Neural cell (in vitro differentiated cells): ENCODE data around the gene LSM14A. TPM values are rescaled to one million over a fixed set of nuclear protein-coding genes. Genes with fewer than 3 reads are reported as not detected.

ENCODE experiments used
- H2AFZ ChIP-seq: fragments of 200-600, 300-800 bp; sonication (generic), shearing (Covaris generic); 2 replicates; pipeline ENCODE4 v1.6.0; 2014; ENCODE audit warnings: low read depth, mild to moderate bottlenecking, antibody characterized with exemption, low read length, moderate library complexity
- H3F3A ChIP-seq: fragments of 200-600 bp; shearing (Covaris generic); 2 replicates; pipeline ENCODE4 v1.6.1; 2016; ENCODE audit warnings: mild to moderate bottlenecking, moderate library complexity, mixed read lengths, antibody characterized with exemption, low read length; ENCODE audit not compliant: insufficient read depth, poor library complexity, severe bottlenecking
- H3K27ac ChIP-seq: fragments of 200-600, 300-800 bp; sonication (generic), shearing (Covaris generic); 2 replicates; pipeline ENCODE4 v1.5.1; 2014; ENCODE audit warnings: mild to moderate bottlenecking, low read length, moderate library complexity
- H3K27me3 ChIP-seq: fragments of 300-800, 200-600 bp; sonication (generic), shearing (Covaris generic); 2 replicates; pipeline ENCODE4 v1.6.0; 2014; ENCODE audit warnings: mild to moderate bottlenecking, low read depth, low read length, moderate library complexity; ENCODE audit not compliant: insufficient read depth
- H3K36me3 ChIP-seq: fragments of 300-800, 200-600 bp; sonication (generic), shearing (Covaris generic); 2 replicates; pipeline ENCODE4 v1.5.1; 2014; ENCODE audit warnings: mild to moderate bottlenecking, antibody characterized with exemption, low read length, moderate library complexity; ENCODE audit not compliant: insufficient read depth
- H3K4me2 ChIP-seq: fragments of 300-800, 200-600 bp; sonication (generic), shearing (Covaris generic); 2 replicates; pipeline ENCODE4 v1.6.0; 2014; ENCODE audit warnings: mild to moderate bottlenecking, low read length
- H3K4me3 ChIP-seq: fragments of 300-800, 200-600 bp; sonication (generic), shearing (Covaris generic); 2 replicates; pipeline ENCODE4 v1.5.1; 2014; ENCODE audit warnings: mild to moderate bottlenecking, low read length, moderate library complexity
- H3K79me2 ChIP-seq: fragments of 200-600 bp; shearing (Covaris generic); replicated peaks from 2 replicates; pipeline ENCODE4 v1.6.0; 2014; ENCODE audit warnings: mild to moderate bottlenecking, low read length, moderate library complexity; ENCODE audit not compliant: insufficient read depth
- H3K9ac ChIP-seq: fragments of 300-800, 200-600 bp; sonication (generic), shearing (Covaris generic); 2 replicates; pipeline ENCODE4 v1.6.1; 2016; ENCODE audit warnings: mild to moderate bottlenecking, low read length, mixed read lengths
- H3K9me2 ChIP-seq: fragments of 200-600 bp; shearing (Covaris generic); 2 replicates; pipeline ENCODE4 v1.6.1; 2016; ENCODE audit warnings: mild to moderate bottlenecking, low read length, mixed read lengths; ENCODE audit not compliant: insufficient read depth
- H3K9me3 ChIP-seq: fragments of 200-600, 300-800 bp; sonication (generic), shearing (Covaris generic); 2 replicates; pipeline ENCODE4 v1.6.1; 2016; ENCODE audit warnings: mild to moderate bottlenecking, mixed run types, low read length, moderate library complexity, mixed read lengths
- H4K20me1 ChIP-seq: fragments of 200-600 bp; shearing (Covaris generic); 2 replicates; pipeline ENCODE4 v1.6.1; 2016; ENCODE audit warnings: mild to moderate bottlenecking, mixed run types; ENCODE audit not compliant: insufficient read depth
- CTCF ChIP-seq: fragments of 450-650 bp; IDR thresholded peaks from 2 replicates; pipeline ENCODE4 v1.5.1; 2014; ENCODE audit warnings: antibody characterized with exemption, mild to moderate bottlenecking, moderate library complexity; ENCODE audit not compliant: poor library complexity, severe bottlenecking
- EP300 ChIP-seq: fragments of 450-650 bp; conservative IDR thresholded peaks from 2 replicates; pipeline ENCODE4 v1.6.1; 2014; ENCODE audit warnings: antibody characterized with exemption, mild to moderate bottlenecking, moderate library complexity; ENCODE audit not compliant: poor library complexity, severe bottlenecking
- EZH2 ChIP-seq: fragments of 200-600, 300-800 bp; shearing (Covaris generic), sonication (generic); IDR thresholded peaks from 2 replicates; pipeline ENCODE4 v1.6.1; 2014; ENCODE audit warnings: antibody characterized with exemption, low read length, borderline replicate concordance, mild to moderate bottlenecking; ENCODE audit not compliant: insufficient read depth, poor library complexity, severe bottlenecking
- MXI1 ChIP-seq: fragments of 450-650 bp; conservative IDR thresholded peaks from 2 replicates; pipeline ENCODE4 v1.6.1; 2014; ENCODE audit warnings: antibody characterized with exemption, mild to moderate bottlenecking; ENCODE audit not compliant: poor library complexity, severe bottlenecking
- POLR2AphosphoS5 ChIP-seq: IDR thresholded peaks from 2 replicates; pipeline ENCODE4 v1.6.1; 2012
- RAD21 ChIP-seq: fragments of 450-650 bp; conservative IDR thresholded peaks from 2 replicates; pipeline ENCODE4 v1.6.1; 2014; ENCODE audit warnings: antibody characterized with exemption, mild to moderate bottlenecking, moderate library complexity
- SMC3 ChIP-seq: fragments of 450-650 bp; conservative IDR thresholded peaks from 2 replicates; pipeline ENCODE4 v1.6.1; 2014; ENCODE audit warnings: antibody characterized with exemption, mild to moderate bottlenecking, moderate library complexity; ENCODE audit not compliant: poor library complexity
- TAF1 ChIP-seq: IDR thresholded peaks from 2 replicates; pipeline ENCODE4 v1.6.1; 2012; ENCODE audit warnings: low read depth
- polyA plus RNA-seq: library from polyadenylated mRNA; depleted of rRNA; stranded (reverse); fragments of >200 nt; gene quantifications from 2 replicates; pipeline ENCODE4 v1.2.3, GENCODE V29; 2014
- TF ChIP-seq, protein P1 (sequence below): IDR thresholded peaks from 2 replicates; pipeline ENCODE4 v1.6.1; 2012; ENCODE audit warnings: borderline replicate concordance

LSM14A gene
- polyA plus RNA-seq, 1 donor from 2014 or later: 104 TPM

- no peak overlapping the region for H3K4me2 ChIP-seq
- no peaks in the 10 kb centered on the region for H3K9me2 ChIP-seq
- TF ChIP-seq EZH2 (no peak), MXI1 (no peak)
- H3K4me3 ChIP-seq: no peak overlapping the region
- no peak overlapping the region for H2AFZ ChIP-seq
- no peak overlapping the region for H3K27ac ChIP-seq
- no peaks in the 10 kb centered on the region for H3K79me2 ChIP-seq
- no peaks in the 10 kb centered on the region for H4K20me1 ChIP-seq
- H3K9me3 ChIP-seq: no peaks in the 10 kb centered on the region
- no peaks in the 10 kb centered on the region for H3K27me3 ChIP-seq
- no peak overlapping the region for H3K9ac ChIP-seq
- no peaks in the 10 kb centered on the region for H3F3A ChIP-seq
- H3K36me3 ChIP-seq: peaks cover 6% of the 10 kb centered on the region
Measured at GRCh38 chr19:34209726-34210125, 37.4 kb downstream of the LSM14A start.

DNA sequence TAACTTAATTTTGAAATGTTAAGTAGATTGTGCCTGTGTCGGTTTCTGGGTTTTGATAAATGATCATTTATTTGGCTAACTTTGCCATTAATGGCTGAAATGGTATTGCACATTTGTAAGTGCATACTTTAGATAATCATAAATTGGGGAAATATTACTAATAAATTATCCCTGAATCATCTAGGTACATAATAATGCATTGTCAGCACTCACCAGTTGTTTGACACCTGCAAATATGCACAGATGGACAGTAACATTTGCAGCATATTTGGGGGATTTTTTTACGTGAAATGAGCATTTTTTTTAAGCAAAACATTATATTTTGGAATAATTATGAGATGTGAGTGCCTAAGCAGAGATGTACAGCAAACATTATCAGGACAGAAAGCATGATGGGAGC lies 41.0 kb downstream of the LSM14A start:
- no peaks in the 10 kb centered on the region for H4K20me1 ChIP-seq
- H3K9ac ChIP-seq: no peak overlapping the region
- H2AFZ ChIP-seq: no peak overlapping the region
- no peak overlapping the region for H3K4me3 ChIP-seq
- H3F3A ChIP-seq: no peaks in the 10 kb centered on the region
- no peak overlapping the region for H3K4me2 ChIP-seq
- no peak overlapping the region for H3K27ac ChIP-seq
- no peaks in the 10 kb centered on the region for H3K27me3 ChIP-seq
- TF ChIP-seq EZH2 (no peak), CTCF (no peak), TAF1 (no peak), MXI1 (no peak), POLR2AphosphoS5 (no peak), RAD21 (no peak), SMC3 (no peak), EP300 (no peak)
- TF ChIP-seq, protein P1, sequence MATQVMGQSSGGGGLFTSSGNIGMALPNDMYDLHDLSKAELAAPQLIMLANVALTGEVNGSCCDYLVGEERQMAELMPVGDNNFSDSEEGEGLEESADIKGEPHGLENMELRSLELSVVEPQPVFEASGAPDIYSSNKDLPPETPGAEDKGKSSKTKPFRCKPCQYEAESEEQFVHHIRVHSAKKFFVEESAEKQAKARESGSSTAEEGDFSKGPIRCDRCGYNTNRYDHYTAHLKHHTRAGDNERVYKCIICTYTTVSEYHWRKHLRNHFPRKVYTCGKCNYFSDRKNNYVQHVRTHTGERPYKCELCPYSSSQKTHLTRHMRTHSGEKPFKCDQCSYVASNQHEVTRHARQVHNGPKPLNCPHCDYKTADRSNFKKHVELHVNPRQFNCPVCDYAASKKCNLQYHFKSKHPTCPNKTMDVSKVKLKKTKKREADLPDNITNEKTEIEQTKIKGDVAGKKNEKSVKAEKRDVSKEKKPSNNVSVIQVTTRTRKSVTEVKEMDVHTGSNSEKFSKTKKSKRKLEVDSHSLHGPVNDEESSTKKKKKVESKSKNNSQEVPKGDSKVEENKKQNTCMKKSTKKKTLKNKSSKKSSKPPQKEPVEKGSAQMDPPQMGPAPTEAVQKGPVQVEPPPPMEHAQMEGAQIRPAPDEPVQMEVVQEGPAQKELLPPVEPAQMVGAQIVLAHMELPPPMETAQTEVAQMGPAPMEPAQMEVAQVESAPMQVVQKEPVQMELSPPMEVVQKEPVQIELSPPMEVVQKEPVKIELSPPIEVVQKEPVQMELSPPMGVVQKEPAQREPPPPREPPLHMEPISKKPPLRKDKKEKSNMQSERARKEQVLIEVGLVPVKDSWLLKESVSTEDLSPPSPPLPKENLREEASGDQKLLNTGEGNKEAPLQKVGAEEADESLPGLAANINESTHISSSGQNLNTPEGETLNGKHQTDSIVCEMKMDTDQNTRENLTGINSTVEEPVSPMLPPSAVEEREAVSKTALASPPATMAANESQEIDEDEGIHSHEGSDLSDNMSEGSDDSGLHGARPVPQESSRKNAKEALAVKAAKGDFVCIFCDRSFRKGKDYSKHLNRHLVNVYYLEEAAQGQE: no peak
- no peaks in the 10 kb centered on the region for H3K9me3 ChIP-seq
- H3K79me2 ChIP-seq: no peaks in the 10 kb centered on the region
- no peaks in the 10 kb centered on the region for H3K9me2 ChIP-seq
- peaks cover 6% of the 10 kb centered on the region for H3K36me3 ChIP-seq

DNA sequence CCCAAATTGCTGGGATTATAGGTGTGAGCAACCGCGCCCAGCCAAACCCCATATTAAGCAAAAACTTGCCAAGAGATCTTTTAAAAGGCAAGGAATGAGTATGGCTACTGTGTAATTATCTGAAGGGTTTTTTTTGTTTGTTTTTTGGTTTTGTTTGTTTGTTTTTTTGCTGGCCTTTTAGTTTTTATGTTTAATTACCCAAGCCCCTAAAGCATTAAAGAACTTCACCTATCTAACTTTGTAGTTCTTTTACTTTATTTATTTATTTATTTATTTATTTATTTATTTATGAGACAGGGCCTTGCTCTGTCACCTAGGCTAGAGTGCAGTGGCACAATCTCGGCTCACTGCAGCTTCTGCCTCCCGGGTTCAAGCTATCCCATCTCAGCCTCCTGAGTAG lies 41.7 kb downstream of the LSM14A start:
- TF ChIP-seq RAD21 (no peak), SMC3 (no peak), POLR2AphosphoS5 (no peak), TAF1 (no peak), EP300 (no peak), CTCF (no peak), EZH2 (no peak), MXI1 (no peak)
- TF ChIP-seq, protein P1: no peak
- Histone ChIP-seq H3K9me3 (no peaks in the 10 kb centered on the region), H3K4me3 (no peak overlapping the region), H3K9ac (no peak overlapping the region), H3K79me2 (no peaks in the 10 kb centered on the region), H3K27me3 (no peaks in the 10 kb centered on the region), H2AFZ (no peak overlapping the region), H3F3A (no peaks in the 10 kb centered on the region), H3K9me2 (no peaks in the 10 kb centered on the region), H3K27ac (no peak overlapping the region), H4K20me1 (no peaks in the 10 kb centered on the region), H3K36me3 (peaks cover 6% of the 10 kb centered on the region), H3K4me2 (no peak overlapping the region)
